ENCODE results near the gene ACTR3.

Gene ACTR3

DNA sequence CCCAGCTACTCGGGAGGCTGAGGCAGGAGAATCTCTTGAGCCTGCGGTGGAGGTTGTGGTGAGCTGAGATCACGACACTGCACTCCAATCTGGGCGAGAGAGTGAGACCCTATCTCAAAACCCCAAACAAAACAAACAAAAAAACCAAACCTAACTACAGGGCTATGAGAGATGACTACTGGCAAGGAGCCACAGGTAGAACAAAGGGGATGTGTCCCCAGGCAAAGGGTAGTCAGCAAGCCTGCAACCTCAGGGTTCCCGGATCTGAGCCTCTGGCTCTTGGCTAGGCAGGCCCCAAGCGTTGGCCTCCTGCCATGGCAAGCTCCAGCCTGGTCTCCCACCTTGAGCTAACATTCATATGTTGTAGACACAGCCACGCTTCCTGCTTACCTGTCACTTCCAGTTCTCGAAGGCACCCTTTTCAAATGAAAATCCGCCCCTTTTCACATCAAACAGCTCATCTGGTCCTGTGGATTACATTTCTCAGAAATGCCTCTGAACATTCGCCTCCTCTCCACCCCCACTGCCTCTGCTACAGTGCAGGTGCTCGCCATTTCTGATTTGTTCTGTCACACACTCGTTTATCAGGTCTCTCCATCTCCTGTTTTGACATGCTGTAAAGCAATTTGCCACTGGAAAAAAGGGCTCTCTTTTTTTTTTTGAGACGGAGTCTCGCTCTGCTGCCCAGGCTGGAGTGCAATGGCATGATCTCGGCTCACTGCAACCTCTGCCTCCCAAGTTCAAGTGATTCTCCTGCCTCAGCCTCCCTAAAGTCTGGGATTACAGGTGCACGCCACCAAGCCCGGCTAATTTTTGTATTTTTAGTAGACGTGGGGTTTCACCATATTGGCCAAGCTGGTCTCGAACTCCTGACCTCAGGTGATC lies 13.1 kb upstream of the ACTR3 start:
- no peak for DNase-seq (ENCODE audit: low spot score)

DNA sequence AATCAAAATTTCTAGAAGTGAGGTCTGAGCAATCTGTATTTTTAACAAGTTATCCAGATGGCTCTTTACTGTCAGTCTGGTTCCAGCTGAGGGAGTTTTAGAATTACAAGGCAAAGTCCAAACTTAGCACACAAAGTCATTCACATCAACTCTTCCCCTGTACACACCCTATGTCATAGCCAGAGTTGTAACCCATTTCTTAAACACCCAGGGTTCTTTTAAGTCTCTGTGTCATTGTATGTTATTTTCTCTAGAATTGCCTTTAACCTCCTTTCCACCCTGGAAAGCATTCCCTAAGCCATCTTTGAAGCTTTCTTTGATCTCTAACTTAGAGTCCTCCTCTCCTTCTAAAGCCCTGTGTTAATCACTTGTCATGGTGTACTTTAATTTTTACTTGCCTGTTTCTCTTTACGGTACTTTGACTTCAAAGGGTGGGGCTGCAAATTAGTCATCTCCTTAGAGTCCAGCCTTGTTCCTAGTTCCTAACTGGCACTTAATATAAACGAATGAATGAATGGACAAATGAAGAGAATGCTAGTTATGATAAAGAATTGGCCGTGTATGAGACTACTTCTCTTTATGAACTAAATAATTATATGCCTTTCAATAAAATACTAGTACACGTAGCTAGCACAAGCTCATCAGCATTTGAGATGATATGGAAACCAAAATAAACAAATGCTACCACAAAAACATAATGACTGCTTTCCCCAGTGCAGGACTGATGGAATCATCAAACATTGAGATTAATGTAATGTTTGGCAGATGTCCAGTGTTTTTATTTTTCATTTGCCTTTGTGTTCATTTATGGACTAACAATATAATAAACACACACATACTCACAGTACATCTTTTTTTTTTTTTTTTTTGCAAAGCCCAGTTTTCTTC lies 11.9 kb upstream of the ACTR3 start:
- no peak for DNase-seq (ENCODE audit: low spot score)

DNA sequence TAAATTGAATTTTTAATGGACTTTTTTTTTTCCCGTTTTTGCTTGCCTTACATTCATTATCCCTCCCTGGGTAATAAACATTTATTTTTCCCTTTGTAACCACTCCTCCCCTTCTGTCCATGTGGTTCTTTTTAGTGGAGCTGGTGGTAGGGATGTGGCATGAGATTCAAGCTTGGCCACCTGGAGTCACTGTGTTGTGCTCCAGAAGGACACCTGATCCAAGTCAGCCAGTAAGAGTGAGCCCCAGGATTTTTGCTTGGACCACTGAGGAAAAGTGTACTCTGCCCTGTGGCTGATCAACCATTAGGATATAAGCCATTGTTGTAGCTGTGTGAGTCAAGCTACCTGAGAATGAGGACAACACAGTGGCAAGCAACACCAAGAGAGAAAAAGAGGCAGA lies 11.1 kb upstream of the ACTR3 start:
- no peak for DNase-seq (ENCODE audit: low spot score)

DNA sequence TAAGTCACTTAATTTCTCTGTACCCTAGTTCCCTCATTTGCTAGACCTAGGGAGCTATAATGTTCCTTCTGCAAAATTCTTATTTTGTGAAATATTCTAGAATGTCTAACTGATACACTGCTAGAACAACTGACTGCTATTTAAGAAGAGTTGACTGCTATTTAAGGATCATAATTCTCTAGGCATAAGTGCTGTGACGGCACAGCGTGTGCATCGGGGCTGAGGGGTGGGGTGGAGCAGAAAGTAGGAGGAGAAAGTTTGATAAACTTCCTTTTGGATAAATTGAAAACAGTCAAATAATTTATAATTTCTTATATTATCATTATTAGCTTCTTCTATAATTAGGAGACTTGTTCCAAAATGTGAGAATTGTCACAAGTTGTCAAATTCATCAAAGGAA lies 10.4 kb upstream of the ACTR3 start:
- no peak for DNase-seq (ENCODE audit: low spot score)

DNA sequence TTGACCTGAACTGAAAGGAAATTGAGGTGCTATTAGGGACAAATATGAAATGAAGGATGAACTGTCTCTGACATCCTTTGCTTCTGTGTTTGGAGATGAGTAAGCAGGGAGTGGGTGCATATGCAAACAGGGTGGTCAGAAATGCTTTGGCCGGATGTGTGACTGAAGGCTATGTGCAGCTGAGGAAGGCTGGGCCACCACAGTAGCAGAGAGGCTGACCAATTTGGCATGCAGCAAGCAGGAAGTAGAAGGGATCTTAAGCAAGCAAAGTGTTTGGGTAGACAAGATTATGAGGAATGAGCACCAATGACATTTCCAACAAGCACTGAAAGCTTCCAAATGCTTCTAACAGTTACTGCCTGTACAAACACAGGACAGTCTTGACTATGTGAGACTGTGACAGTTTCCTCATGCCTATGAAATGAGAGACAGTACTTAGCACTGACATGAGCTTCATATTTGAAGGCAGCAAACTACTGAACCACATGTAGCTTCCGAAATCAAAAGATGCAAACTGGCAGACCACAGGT lies 3.3 kb upstream of the ACTR3 start:
- no peak for DNase-seq (ENCODE audit: low spot score)

DNA sequence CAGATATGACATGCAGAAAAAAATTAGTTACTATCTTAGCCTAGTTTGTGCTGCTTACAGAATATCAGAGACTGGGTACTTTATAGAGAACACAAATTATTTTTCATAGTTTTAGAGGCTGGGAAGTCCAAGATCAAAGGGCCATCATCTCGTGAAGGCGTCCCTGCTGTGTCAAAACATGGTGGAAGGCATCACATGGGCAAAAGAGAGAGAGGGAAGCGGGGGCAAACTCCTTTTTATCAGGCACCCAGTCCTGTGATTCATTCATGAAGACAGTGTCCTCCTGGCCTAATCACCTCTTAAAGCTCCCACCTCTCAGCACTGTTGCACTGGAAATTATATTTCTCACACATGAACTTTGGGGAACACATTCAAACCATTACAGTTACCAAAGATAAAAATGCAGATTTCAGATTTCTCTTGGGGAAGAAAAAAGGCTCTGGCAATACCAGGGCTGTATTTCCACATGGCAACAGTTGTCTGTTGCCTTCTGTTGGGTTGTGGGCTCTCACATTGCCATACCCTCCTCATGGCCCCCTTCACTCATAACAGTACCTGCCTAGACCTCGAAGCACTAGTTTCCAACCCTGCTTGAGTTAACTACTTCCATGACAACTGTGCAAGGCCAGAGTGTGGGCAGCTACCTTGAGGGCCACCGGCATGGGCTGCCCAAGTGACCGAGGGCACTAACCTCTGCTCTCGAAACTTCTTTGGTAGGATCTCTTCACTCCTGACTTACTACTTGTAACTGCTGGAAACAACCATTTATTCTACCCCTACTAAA lies 2.7 kb upstream of the ACTR3 start:
- DNase-seq (ENCODE audit: low spot score): no peak

DNA sequence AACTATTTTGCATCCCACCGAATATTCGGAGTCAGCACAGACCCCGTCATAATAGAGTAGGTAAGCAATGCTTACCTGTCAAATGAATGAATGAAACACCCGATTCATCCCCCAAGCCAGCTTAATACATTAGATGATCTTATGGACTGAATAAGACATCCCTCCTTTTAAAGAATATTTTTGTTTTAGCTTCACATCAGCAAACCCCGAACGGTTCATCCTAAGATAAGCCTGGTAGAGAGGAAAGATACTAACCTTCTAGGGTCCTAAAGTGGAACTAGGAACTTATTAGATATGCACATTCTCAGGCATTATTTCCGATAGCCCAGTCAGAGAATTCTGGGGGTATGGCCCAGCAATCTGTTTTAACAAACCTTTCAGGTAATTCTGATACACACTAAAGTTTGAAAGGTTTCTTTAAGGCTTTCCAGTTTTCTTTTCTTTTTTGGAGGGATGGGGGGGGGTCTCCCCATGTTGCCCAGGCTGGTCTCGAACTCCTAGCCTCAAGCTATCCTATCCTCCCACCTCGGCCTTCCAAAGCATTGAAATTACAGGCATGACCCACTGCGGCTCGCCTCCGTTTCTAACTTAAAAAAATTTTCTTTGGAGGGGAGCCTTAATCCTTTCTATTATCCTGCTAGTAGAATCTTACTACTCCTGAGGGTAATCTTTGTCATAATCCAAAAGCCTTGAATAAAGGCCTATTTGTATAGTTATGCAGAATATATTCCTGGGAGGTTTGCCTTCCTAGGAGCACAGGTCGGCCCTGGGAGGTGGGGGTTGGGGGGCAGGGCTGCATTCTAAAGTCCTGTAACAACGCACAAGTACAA lies 1.0 kb upstream of the ACTR3 start:
- no peak for DNase-seq (ENCODE audit: low spot score)

DNA sequence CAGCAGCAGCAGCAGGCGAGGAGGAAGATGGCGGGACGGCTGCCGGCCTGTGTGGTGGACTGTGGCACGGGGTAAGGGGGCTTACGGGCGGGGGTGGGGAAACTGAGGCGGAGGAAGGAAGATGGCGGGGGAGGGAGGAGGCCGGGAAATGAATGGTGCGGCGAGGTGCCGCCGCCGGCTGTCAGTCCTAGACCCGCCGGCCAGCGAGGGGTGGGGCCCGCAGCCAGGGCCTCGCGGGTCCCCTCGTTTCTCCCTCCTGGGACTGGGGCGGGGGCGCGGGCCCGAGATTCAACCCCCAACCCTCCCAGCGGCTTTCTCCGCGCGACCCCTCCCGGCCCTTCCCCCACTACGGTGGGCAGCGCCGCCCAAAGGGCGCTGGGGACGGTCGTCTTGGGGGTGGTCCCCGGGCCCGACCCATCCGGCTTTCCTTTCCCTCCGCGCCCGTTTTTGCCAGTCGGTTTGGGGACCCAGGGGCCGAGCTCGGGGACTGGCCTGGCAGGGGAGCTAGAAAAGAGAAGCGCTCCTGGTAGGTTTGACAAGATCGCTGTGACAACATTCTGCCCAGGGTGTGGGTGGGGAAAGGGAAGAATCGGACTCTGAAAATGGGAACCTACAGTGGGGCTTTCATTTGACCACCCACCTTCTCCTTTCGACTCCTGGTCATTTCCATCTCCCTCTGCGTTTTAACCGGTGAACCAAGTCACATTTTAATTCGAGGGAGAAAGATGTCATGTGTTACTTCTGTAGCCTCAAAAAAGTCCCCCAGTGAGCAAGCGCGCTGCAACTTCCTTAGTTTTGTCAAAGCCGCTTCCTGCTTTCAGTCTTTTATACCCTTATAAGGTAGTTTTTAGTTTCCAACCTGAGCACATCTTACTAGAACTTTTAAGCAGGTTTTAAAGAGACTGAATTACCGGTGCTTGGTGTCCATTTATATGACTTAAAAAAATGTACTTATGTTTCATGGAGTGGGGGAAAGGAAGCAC lies 655 bp downstream of the ACTR3 start:
- DNase-seq (ENCODE audit: low spot score): peak; percentile 82

DNA sequence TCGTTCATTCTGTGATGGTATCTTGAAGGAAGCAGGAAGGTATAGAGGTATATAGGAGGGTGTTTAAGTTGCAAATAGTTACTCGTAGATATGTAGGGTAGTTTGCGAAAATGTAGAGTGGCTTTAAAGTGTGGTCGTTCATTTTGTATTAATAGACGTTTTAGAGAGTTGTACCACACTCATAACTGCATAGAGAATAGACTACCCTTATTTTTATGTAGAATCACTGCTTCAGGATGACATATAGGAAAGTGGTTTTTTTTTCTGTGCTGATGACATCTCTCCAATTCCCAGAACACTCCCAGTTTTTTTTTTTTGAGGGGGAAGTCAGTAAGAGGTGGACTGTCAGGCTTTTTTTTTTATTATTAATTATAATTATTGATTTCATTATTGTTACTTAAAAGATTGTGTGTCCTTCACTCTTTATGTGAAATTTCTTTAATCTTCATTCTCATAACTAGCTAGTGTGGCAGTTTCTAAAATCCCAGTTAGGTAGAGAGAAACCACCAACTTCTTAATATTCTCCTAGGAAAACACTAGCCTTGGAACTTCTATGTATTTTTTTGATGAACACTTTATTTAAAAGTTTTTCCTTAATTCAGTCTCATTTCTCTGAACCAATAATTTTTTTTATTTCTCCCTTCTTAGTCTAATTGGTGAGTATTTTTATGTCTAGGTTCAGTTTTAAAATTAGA lies 1.5 kb downstream of the ACTR3 start:
- DNase-seq (ENCODE audit: low spot score): no peak

DNA sequence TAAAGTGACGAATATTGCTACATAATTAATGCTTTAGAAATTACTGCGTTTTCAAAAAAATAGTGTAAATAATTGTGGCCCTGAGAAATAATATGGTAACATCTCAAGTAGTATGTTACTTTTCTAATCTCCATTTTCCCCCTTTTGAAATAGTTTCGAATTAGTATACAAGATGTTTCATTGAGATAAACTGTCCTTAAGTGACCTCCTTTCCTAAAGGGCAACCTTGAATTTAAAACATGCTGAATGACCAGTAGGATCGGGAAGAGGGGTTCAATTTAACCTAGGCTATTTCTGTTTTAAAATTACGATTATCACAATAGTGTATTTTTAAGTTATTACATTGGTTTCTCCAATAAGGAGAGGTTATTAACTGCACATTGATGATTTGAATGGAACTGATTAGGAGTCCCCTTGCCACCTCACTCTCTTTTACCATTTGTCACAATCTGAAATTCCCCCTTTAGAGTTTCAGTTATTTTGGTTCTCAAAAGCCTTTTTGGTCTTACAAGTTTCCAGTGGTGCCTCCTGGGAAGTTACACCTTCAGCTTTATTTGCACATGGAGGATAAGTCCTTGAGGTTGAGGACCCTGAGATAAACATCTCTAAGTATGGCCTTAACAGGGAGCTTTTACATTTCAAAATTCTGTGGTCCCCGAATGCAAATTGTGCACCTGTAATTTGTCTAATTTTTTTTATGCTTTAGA lies 2.3 kb downstream of the ACTR3 start:
- DNase-seq (ENCODE audit: low spot score): no peak

DNA sequence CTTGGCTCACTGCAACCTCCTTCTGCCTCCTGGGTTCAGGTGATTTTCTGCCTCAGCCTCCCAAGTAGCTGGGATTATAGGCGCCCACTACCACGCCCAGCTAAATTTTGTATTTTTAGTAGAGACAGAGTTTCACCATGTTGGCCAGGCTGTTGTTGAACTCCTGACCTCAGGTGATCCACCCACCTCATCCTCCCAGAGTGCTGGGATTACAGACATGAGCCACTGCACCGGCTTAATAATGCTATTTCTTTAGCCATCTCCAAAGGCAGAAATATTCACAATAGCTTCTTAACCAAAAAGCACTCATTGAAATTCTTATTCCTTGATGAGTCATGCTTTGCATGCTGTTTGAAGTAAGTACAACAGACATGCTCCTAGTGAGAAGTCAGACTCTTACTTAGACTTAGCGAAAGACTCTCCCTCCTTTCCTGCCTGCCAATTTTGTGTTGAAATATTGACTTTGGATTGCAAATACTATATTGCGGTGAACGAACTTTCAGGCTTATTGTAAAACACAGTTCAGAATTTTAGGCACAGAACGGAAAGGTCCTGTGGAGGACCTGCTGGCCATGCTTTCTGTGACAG lies 4.4 kb downstream of the ACTR3 start:
- DNase-seq (ENCODE audit: low spot score): no peak

DNA sequence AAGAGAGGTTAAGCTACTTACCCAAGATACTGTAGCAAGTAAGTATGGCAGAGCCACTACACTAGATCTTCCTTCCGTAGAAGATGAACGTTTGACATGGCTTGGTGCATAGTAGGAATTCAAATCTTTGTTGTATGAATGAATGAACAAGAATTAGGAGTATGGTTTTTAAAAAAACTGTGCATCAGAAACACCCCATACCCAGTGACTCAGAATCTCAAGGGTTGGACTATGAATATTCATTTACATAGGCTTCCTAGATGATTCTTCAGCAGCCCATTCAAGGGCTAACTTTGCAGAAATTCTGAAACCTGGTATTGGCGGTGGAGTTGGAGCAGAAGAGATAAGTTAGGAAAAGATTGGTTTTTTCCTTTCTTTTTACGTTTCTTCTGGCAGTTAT lies 5.4 kb downstream of the ACTR3 start:
- DNase-seq (ENCODE audit: low spot score): no peak

DNA sequence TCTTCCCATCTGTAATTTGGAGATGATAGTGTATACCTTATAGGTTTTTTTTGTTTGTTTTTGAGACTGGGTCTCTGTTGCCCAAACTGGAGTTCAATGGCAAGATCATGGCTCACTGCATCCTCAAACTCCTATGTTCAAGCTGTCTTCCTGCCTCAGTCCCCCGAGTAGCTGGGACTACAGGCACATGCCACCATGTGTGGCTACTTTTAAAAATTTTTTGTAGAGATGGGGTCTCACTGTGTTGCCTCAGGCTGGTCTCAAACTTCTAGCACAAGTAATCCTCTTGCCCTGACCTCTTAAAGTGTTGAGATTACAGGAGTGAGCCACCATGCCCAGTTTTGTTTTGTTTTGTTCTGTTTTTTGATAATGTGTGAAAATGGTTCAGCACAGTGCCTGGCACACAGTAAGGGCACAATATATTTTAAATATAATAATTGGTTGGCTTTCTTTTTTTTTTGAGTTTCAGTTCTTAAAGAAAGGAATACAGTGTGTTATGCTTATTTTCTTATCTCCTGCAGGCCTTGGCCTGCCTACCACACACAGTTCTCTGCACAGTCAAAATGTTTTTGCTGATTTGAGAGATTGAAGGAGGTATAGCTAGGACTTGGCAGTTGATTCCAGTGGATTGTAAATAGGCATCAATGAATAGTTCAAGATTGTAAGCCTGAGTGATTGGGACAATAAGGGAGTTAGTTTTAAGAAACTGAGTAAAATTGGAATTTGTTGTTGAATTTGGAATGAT lies 6.1 kb downstream of the ACTR3 start:
- no peak for DNase-seq (ENCODE audit: low spot score)

DNA sequence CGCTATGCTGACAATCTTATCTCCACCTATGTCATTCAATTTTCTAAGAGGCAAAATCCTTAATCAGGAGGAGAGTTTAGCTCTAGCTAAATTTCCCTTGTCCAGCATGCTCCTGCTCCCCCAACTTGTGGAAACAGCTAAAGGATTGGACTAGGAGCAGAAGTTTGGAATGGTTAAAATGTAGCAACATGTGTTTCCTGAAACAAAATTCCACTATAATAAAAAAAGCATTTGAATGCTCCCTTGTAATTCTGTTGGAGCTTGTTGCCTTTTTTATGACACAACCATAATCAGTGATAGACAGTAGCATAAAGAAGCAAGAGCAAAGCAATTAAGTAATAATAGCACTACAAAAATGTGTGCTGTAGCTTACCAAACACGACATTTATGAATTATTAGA lies 6.9 kb downstream of the ACTR3 start:
- no peak for DNase-seq (ENCODE audit: low spot score)

DNA sequence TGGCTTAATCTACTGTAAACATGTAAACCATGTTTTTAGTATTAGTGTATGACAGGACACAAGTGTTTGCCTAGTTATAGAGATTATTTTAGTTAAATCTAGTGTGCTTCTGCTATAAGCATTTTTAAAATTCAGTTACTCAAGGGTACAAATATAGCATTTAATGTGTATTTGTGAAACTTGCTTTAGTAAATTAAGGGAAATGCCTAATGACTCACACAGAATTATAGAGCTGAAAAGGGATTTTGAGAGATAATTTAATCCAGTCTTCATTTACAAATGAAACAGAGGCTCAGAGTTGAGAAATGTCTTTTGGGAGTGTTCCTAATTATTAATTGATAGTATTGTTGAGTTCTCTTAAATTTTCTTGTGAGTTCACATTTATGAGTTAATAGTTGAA lies 8.2 kb downstream of the ACTR3 start:
- no peak for DNase-seq (ENCODE audit: low spot score)

DNA sequence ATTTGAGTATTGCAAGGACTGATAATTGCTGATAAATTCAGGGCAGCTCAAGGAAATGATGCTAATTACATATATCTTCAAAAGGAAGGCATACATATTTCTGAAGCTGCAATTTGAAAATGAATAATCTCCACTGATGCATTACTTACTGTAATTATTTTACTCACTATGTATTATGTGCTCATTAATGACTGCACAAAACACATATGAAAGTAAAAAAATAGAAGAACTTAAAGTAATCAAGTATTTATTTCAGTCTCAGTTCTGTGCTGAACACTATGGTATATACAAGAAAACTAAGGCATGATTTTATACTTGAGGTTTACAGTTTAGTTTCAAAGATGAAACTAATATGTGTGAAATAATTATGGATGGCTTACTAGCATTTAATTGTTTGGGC lies 9.3 kb downstream of the ACTR3 start:
- DNase-seq (ENCODE audit: low spot score): no peak

DNA sequence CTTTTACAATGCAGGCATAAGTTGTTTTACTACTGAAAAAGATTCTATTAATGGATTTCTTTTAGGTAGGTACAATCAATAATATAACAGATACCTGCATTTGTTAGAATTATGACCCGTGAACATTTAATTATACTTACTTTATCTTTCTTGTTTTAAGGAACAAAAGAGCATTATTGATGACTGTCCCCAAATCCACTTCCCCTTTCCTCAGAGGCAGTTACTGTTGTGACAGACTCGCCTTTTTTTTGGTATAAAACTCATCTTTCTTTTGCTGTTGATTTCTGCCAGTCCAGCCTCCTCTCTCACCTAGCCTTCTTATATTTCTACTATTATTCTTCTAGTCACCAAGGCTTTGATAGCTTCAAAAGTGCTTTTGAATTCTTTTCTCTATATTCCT lies 12.1 kb downstream of the ACTR3 start:
- DNase-seq (ENCODE audit: low spot score): no peak

DNA sequence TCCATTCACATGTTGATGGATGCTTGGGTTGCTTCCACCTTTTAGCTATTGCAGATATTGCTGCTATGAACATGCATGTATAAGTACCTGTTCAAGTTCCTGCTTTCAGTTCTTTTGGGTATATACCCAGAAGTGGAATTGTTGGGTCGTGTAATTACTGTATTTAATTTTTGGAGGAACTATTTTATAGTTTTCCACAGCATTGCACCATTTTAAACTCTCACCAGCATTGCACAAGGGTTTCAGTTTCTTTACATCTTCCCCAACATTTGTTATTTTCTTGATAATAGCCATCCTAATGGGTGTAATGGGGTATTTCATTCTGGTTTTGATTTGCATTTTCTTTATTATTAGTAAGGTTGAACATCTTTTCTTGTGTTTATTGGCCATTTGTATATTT lies 16.0 kb downstream of the ACTR3 start:
- no peak for DNase-seq (ENCODE audit: low spot score)
